Activated T-helper 1 cell treated with anti-CD3 and anti-CD28 coated beads, Interleukin-2, amount 50 U/mL, for 16 hours (primary cell): Measurements from ENCODE around the gene FCHSD1.

Experiments
- DNase-seq, 2 donors: peaks; one replicate each; pipeline ENCODE4 v3.0.0-alpha.2; 2020; ENCODE audit warnings: low read depth in 1 of 2, low spot score in 1 of 2

FCHSD1 gene

GRCh38 chr5:141672841-141673813 lies 21.9 kb upstream of the FCHSD1 start:
- no peak for DNase-seq

- no peak for DNase-seq
These were observed 21.0 kb upstream of the FCHSD1 start for GRCh38 chr5:141672071-141672840.

GRCh38 chr5:141669520-141669919 lies 18.3 kb upstream of the FCHSD1 start:
- DNase-seq, result no peak

- no peak for DNase-seq
These were observed 17.5 kb upstream of the FCHSD1 start for GRCh38 chr5:141668601-141669265.

GRCh38 chr5:141665995-141666940 lies 15.1 kb upstream of the FCHSD1 start:
- no peak for DNase-seq

GRCh38 chr5:141664733-141665461 lies 13.7 kb upstream of the FCHSD1 start:
- DNase-seq, result peak; percentile 50 to 66

GRCh38 chr5:141663506-141663905 lies 12.3 kb upstream of the FCHSD1 start:
- no peak for DNase-seq

- no peak for DNase-seq
These were observed 10.8 kb upstream of the FCHSD1 start for GRCh38 chr5:141662028-141662427.

- DNase-seq, result no peak
These were observed 6.8 kb upstream of the FCHSD1 start for GRCh38 chr5:141657937-141658545.

- DNase-seq, result no peak
These were observed 6.2 kb upstream of the FCHSD1 start for GRCh38 chr5:141657404-141657803.

- no peak for DNase-seq
These were observed 5.2 kb upstream of the FCHSD1 start for GRCh38 chr5:141656396-141656795.

- no peak for DNase-seq
These were observed 3.8 kb upstream of the FCHSD1 start for GRCh38 chr5:141655020-141655419.

GRCh38 chr5:141654298-141654697 lies 3.1 kb upstream of the FCHSD1 start:
- DNase-seq, result no peak

- no peak for DNase-seq
These were observed 499 bp upstream of the FCHSD1 start for GRCh38 chr5:141651728-141652105.

GRCh38 chr5:141649972-141650371 lies 1.2 kb downstream of the FCHSD1 start:
- DNase-seq, result no peak

GRCh38 chr5:141649056-141649688 lies 2.0 kb downstream of the FCHSD1 start:
- DNase-seq, result no peak

GRCh38 chr5:141647851-141648250 lies 3.4 kb downstream of the FCHSD1 start:
- no peak for DNase-seq

GRCh38 chr5:141647242-141647641 lies 4.0 kb downstream of the FCHSD1 start:
- no peak for DNase-seq

GRCh38 chr5:141646026-141646425 lies 5.2 kb downstream of the FCHSD1 start:
- DNase-seq, result no peak
